Measurements from ENCODE around the gene ASIC2. TPM values are rescaled to one million over a fixed set of nuclear protein-coding genes. Genes with fewer than 3 reads are reported as not detected.

ASIC2 gene
- total and polyA plus RNA-seq, 2 experiments from 2014 or later: 0.52 to 2.8 TPM

GRCh38 chr17:32971171-32971570, 321.9 kb downstream of the ASIC2 start:
- no peaks in the 10 kb centered on the region for H3K4me1 ChIP-seq (ENCODE audit: insufficient read depth)
- H4K20me1 ChIP-seq (replicated peaks; ENCODE audit: insufficient read depth): no peaks in the 10 kb centered on the region
- H3F3A ChIP-seq (replicated peaks; ENCODE audit: low read depth): no peaks in the 10 kb centered on the region
- Mint-ChIP-seq H3K27ac (no peak overlapping the region), H3K9me3 (peaks cover 9% of the 10 kb centered on the region), H3K4me3 (no peak overlapping the region), H3K4me1 (no peaks in the 10 kb centered on the region), H3K27me3 (ENCODE audit: insufficient read depth, low read depth, poor library complexity) (no peaks in the 10 kb centered on the region), H3K36me3 (ENCODE audit: low read depth) (0 out of 3 replicates have a peak, but pooled peaks cover 4% of the 10 kb centered on the region)
- H3K4me3 ChIP-seq: no peak overlapping the region
- no peak overlapping the region for H3K4me2 ChIP-seq
- TF ChIP-seq EZH2phosphoT487 (IDR thresholded peaks at IDR 0.05; ENCODE audit: unreplicated experiment): no peak
- no peak for TF ChIP-seq JUNB (IDR thresholded peaks at IDR 0.05; ENCODE audit: unreplicated experiment)
- no peak overlapping the region for H3K27ac ChIP-seq (ENCODE audit: low read depth)
- H3K27me3 ChIP-seq (ENCODE audit: insufficient read depth): no peaks in the 10 kb centered on the region
- no peak for ATAC-seq
- no peak overlapping the region for H2AFZ ChIP-seq
- no peaks in the 10 kb centered on the region for H3K79me2 ChIP-seq (replicated peaks; ENCODE audit: insufficient read depth)
- 0 out of 2 replicates have a peak, but pooled peaks cover 2% of the 10 kb centered on the region for H3K9me2 ChIP-seq (ENCODE audit: insufficient read depth)
- no peaks in the 10 kb centered on the region for H3K36me3 ChIP-seq (ENCODE audit: insufficient read depth)
- DNase-seq (ENCODE audit: low spot score): no peak

DNA sequence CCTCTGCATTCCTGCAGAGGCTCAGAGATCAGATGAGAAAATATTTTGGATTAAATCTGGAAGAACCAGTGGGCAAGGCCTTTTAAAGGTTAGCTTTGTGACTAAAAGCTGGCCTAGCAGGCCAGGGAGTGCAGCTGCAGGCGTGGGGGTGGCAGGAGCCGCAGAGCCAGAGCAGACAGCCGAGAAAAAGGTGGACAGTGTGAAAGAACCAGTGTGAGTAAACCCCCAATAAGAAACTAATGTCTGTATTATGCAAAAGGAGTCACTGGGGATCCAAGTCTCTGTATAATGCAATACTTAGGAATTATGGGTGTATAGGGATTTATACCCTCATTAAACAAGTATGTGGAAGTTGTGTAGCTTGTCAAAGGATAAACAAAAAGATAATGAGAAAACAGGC, 322.8 kb downstream of the ASIC2 start:
- Histone ChIP-seq H4K20me1 (replicated peaks; ENCODE audit: insufficient read depth) (no peaks in the 10 kb centered on the region), H3K36me3 (ENCODE audit: insufficient read depth) (no peaks in the 10 kb centered on the region), H3F3A (replicated peaks; ENCODE audit: low read depth) (no peaks in the 10 kb centered on the region), H3K79me2 (replicated peaks; ENCODE audit: insufficient read depth) (no peaks in the 10 kb centered on the region), H2AFZ (no peak overlapping the region), H3K9me2 (ENCODE audit: insufficient read depth) (0 out of 2 replicates have a peak, but pooled peaks cover 2% of the 10 kb centered on the region), H3K27ac (ENCODE audit: low read depth) (no peak overlapping the region), H3K4me1 (ENCODE audit: insufficient read depth) (no peaks in the 10 kb centered on the region), H3K4me2 (no peak overlapping the region), H3K4me3 (no peak overlapping the region), H3K27me3 (ENCODE audit: insufficient read depth) (no peaks in the 10 kb centered on the region)
- H3K4me1 Mint-ChIP-seq: no peaks in the 10 kb centered on the region
- no peaks in the 10 kb centered on the region for H3K27me3 Mint-ChIP-seq (ENCODE audit: insufficient read depth, low read depth, poor library complexity)
- no peak for ATAC-seq
- peaks cover 9% of the 10 kb centered on the region for H3K9me3 Mint-ChIP-seq
- no peak overlapping the region for H3K4me3 Mint-ChIP-seq
- H3K36me3 Mint-ChIP-seq (ENCODE audit: low read depth): 0 out of 3 replicates have a peak, but pooled peaks cover 4% of the 10 kb centered on the region
- DNase-seq (ENCODE audit: low spot score): no peak
- H3K27ac Mint-ChIP-seq: no peak overlapping the region
- no peak for TF ChIP-seq EZH2phosphoT487 (IDR thresholded peaks at IDR 0.05; ENCODE audit: unreplicated experiment)
- TF ChIP-seq ZNF114 (CRISPR knock-in tag; IDR thresholded peaks at IDR 0.05): no peak
- TF ChIP-seq, protein P1, sequence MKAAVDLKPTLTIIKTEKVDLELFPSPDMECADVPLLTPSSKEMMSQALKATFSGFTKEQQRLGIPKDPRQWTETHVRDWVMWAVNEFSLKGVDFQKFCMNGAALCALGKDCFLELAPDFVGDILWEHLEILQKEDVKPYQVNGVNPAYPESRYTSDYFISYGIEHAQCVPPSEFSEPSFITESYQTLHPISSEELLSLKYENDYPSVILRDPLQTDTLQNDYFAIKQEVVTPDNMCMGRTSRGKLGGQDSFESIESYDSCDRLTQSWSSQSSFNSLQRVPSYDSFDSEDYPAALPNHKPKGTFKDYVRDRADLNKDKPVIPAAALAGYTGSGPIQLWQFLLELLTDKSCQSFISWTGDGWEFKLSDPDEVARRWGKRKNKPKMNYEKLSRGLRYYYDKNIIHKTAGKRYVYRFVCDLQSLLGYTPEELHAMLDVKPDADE (IDR thresholded peaks at IDR 0.05): no peak
- no peak for TF ChIP-seq ZNF331 (CRISPR knock-in tag; IDR thresholded peaks at IDR 0.05; ENCODE audit: low read depth)
- TF ChIP-seq ZNF462 (CRISPR knock-in tag; IDR thresholded peaks at IDR 0.05): no peak
- no peak for TF ChIP-seq STAT1 (IDR thresholded peaks at IDR 0.05; ENCODE audit: unreplicated experiment)
- no peak for TF ChIP-seq NANOG (IDR thresholded peaks at IDR 0.05; ENCODE audit: borderline replicate concordance)
- TF ChIP-seq JUNB (IDR thresholded peaks at IDR 0.05; ENCODE audit: unreplicated experiment): no peak
- no peak for TF ChIP-seq POLR2AphosphoS5 (IDR thresholded peaks at IDR 0.05; ENCODE audit: low read depth)
- TF ChIP-seq EZH2 (IDR thresholded peaks at IDR 0.05; ENCODE audit: low read depth, unreplicated experiment): no peak
- TF ChIP-seq CTCF (conservative IDR thresholded peaks at IDR 0.05; ENCODE audit: low read depth in 2 of 2): no peak
